ENCODE measurements around the gene JAK3. TPM values are rescaled to one million over a fixed set of nuclear protein-coding genes. Genes with fewer than 3 reads are reported as not detected.

The JAK3 gene
- total and polyA plus RNA-seq, 2 donors (not counting 1 experiment from before 2014, with no cell fraction given), result 1.1 to 1.2 TPM

- Histone ChIP-seq H3K4me1 (ENCODE audit: control insufficient read depth, extremely low read depth, insufficient read depth, low read length) (no peaks in the 10 kb centered on the region), H3K9ac (ENCODE audit: insufficient read depth, low read length) (no peak overlapping the region), H3K27ac (ENCODE audit: insufficient read depth, low read length) (no peak overlapping the region), H3K4me3 (replicated peaks in 1 of 4; ENCODE audit: control extremely low read depth in 1 of 4, insufficient read depth in 1 of 4, low read depth in 3 of 4, low read length in 4 of 4) (no peak overlapping the region), H3K36me3 (ENCODE audit: control insufficient read depth, insufficient read depth, low read length) (no peaks in the 10 kb centered on the region), H3K27me3 (ENCODE audit: control insufficient read depth, insufficient read depth, low read length) (peaks cover 44% of the 10 kb centered on the region), H3K4me2 (ENCODE audit: extremely low read depth, insufficient read depth, low read length) (no peak overlapping the region), H3K79me2 (ENCODE audit: control insufficient read depth, insufficient read depth, low read length) (no peaks in the 10 kb centered on the region), H2AFZ (ENCODE audit: low read length) (no peak overlapping the region), H4K20me1 (ENCODE audit: control insufficient read depth, extremely low read depth, insufficient read depth, low read length) (no peaks in the 10 kb centered on the region), H3K9me3 (ENCODE audit: control insufficient read depth, insufficient read depth, low read depth, low read length) (no peaks in the 10 kb centered on the region)
- no peak for DNase-seq (ENCODE audit: low read depth in 2 of 2)
- peak; percentile 95 for TF ChIP-seq EZH2 (IDR thresholded peaks at IDR 0.05; ENCODE audit: low read length, missing control alignments)
- TF ChIP-seq, protein P1, sequence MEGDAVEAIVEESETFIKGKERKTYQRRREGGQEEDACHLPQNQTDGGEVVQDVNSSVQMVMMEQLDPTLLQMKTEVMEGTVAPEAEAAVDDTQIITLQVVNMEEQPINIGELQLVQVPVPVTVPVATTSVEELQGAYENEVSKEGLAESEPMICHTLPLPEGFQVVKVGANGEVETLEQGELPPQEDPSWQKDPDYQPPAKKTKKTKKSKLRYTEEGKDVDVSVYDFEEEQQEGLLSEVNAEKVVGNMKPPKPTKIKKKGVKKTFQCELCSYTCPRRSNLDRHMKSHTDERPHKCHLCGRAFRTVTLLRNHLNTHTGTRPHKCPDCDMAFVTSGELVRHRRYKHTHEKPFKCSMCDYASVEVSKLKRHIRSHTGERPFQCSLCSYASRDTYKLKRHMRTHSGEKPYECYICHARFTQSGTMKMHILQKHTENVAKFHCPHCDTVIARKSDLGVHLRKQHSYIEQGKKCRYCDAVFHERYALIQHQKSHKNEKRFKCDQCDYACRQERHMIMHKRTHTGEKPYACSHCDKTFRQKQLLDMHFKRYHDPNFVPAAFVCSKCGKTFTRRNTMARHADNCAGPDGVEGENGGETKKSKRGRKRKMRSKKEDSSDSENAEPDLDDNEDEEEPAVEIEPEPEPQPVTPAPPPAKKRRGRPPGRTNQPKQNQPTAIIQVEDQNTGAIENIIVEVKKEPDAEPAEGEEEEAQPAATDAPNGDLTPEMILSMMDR (conservative IDR thresholded peaks at IDR 0.05 in 1 of 2, IDR thresholded peaks at IDR 0.05 in 1 of 2; ENCODE audit: low read depth in 1 of 2, low read length in 2 of 2), result no peak
These were observed 24.6 kb upstream of the JAK3 start for GRCh38 chr19:17872251-17873001.

- Histone ChIP-seq H3K9me3 (ENCODE audit: control insufficient read depth, insufficient read depth, low read depth, low read length) (no peaks in the 10 kb centered on the region), H3K27me3 (ENCODE audit: control insufficient read depth, insufficient read depth, low read length) (peaks cover 44% of the 10 kb centered on the region), H3K36me3 (ENCODE audit: control insufficient read depth, insufficient read depth, low read length) (no peaks in the 10 kb centered on the region), H3K4me2 (ENCODE audit: extremely low read depth, insufficient read depth, low read length) (no peak within 1 kb of the TSS), H3K27ac (ENCODE audit: insufficient read depth, low read length) (no peak within 1 kb of the TSS), H4K20me1 (ENCODE audit: control insufficient read depth, extremely low read depth, insufficient read depth, low read length) (no peaks in the 10 kb centered on the region), H3K4me1 (ENCODE audit: control insufficient read depth, extremely low read depth, insufficient read depth, low read length) (no peaks in the 10 kb centered on the region), H3K4me3 (replicated peaks in 1 of 4; ENCODE audit: control extremely low read depth in 1 of 4, insufficient read depth in 1 of 4, low read depth in 3 of 4, low read length in 4 of 4) (no peak within 1 kb of the TSS), H3K79me2 (ENCODE audit: control insufficient read depth, insufficient read depth, low read length) (no peaks in the 10 kb centered on the region), H3K9ac (ENCODE audit: insufficient read depth, low read length) (no peak within 1 kb of the TSS), H2AFZ (ENCODE audit: low read length) (no peak within 1 kb of the TSS)
- TF ChIP-seq, protein P1 (conservative IDR thresholded peaks at IDR 0.05 in 1 of 2, IDR thresholded peaks at IDR 0.05 in 1 of 2; ENCODE audit: low read depth in 1 of 2, low read length in 2 of 2), result no peak
- TF ChIP-seq EZH2 (IDR thresholded peaks at IDR 0.05; ENCODE audit: low read length, missing control alignments), result peak; percentile 66
- DNase-seq (ENCODE audit: low read depth in 2 of 2), result no peak
These were observed 24.1 kb upstream of the JAK3 start, which contains the start of gene SLC5A5 for GRCh38 chr19:17871878-17872250. Gene SLC5A5, plus strand, starts transcription at chr19:17871945. Its CDS starts 375 bp downstream, at chr19:17872320.

DNA sequence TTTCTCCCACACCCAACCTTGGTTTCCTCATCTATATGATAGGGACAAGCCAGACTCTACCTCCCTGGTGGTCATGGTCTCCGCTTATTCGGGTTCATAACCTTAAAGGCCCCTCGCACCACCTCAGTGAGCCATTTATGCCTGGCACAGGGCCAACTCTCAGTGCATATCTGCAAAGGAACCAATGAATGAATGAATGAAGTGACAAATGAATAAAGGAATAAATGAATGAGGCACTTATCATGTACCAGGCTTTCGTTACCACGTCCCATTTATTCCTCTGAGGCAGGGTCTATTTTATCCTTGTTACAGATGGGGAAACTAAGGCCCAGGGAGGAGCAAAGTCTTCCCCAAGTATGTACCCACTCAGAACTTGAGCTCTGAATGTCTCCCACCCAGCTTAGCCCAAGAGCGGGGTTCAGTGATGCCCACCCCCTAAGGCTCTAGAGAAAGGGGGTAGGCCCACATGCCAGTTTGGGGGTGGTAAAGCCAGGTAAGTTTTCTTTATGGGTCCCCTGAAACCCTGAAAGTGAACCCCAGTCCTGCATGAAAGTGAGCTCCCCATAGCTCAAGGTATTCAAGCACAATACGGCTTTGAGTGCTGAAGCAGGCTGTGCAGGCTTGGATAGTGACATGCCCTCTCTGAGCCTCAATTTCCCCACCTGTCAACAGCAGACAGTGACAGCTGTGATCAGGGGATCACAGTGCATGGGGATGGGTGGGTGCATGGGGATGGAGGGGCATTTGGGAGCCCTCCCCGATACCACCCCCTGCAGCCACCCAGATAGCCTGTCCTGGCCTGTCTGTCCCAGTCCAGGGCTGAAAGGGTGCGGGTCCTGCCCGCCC, 23.5 kb upstream of the JAK3 start:
- H3K9ac ChIP-seq (ENCODE audit: insufficient read depth, low read length), result no peak overlapping the region
- H3K9me3 ChIP-seq (ENCODE audit: control insufficient read depth, insufficient read depth, low read depth, low read length), result no peaks in the 10 kb centered on the region
- H3K4me1 ChIP-seq (ENCODE audit: control insufficient read depth, extremely low read depth, insufficient read depth, low read length), result no peaks in the 10 kb centered on the region
- TF ChIP-seq EZH2 (IDR thresholded peaks at IDR 0.05; ENCODE audit: low read length, missing control alignments), result peak; percentile 80
- TF ChIP-seq, protein P1 (conservative IDR thresholded peaks at IDR 0.05 in 1 of 2, IDR thresholded peaks at IDR 0.05 in 1 of 2; ENCODE audit: low read depth in 1 of 2, low read length in 2 of 2), result no peak
- H4K20me1 ChIP-seq (ENCODE audit: control insufficient read depth, extremely low read depth, insufficient read depth, low read length), result no peaks in the 10 kb centered on the region
- no peak overlapping the region for H3K27ac ChIP-seq (ENCODE audit: insufficient read depth, low read length)
- H2AFZ ChIP-seq (ENCODE audit: low read length), result no peak overlapping the region
- no peak overlapping the region for H3K4me3 ChIP-seq (replicated peaks in 1 of 4; ENCODE audit: control extremely low read depth in 1 of 4, insufficient read depth in 1 of 4, low read depth in 3 of 4, low read length in 4 of 4)
- H3K36me3 ChIP-seq (ENCODE audit: control insufficient read depth, insufficient read depth, low read length), result no peaks in the 10 kb centered on the region
- no peak overlapping the region for H3K4me2 ChIP-seq (ENCODE audit: extremely low read depth, insufficient read depth, low read length)
- DNase-seq (ENCODE audit: low read depth in 2 of 2), result no peak
- no peaks in the 10 kb centered on the region for H3K79me2 ChIP-seq (ENCODE audit: control insufficient read depth, insufficient read depth, low read length)
- H3K27me3 ChIP-seq (ENCODE audit: control insufficient read depth, insufficient read depth, low read length), result peaks cover 44% of the 10 kb centered on the region
